Activated CD4-positive, alpha-beta T cell treated with anti-CD3 and anti-CD28 coated beads, Interleukin-10, Interleukin-2, amounts not matched to agents 100 ng/mL and 50 ng/mL, durations not matched to agents 16 hours and 8 hours (primary cell): ENCODE results near the gene SSBP3.
"Not testable (repeated sequence)": the region's sequence is repeated elsewhere in the genome, so short reads cannot be mapped to it uniquely, and the experiment has no call there.

Experiments
- DNase-seq: peaks from one replicate; pipeline ENCODE4 v3.0.0-alpha.2; 2020

SSBP3 gene

DNA sequence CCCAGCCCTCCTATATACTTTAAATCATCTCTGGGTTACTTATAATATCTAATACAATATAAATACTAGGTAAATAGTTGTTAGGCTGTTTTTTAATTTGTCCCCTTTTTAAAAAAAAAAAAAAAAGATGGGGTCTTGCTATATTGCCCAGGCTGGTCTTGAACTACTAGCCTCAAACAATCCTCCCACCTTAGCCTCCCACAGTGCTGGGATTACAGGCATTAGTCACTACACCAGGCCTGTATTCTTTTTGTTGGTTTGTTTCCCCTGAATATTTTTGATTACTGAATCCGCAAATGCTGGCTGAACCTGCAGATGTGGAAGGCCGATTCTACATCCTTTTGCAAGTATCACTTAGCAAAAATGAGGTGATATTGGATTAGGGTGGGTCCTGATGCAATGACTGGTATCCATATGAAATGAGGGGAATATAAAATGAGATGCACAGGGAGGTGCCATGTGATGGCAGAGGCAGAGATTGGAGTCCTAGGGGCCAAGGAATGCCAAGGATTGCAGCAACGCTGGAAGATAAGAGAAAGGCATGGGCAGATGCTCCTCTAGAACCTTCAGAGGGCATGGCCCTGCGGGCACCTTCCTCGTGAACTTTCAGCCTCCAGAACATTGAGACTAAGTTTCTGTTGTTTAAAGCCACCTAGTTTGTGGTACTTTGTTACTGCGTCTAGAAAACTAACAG, 58.8 kb downstream of the SSBP3 start:
- no peak for DNase-seq

DNA sequence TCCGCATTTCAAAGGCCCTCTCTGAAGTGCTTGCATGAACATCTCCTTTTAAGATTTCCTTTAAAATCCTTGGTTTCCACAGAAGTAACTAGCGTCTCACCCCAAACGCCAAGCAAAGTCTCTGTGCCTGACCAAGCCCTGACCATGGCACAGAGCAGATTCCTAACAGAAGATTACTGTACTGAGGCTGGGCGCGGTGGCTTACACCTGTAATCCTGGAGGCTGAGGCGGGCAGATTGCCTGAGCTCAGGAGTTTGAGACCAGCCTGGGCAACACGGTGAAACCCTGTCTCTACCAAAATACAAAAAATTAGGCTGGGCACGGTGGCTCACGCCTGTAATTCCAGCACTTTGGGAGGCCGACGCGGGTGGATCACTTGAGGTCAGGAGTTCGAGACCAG, 60.6 kb downstream of the SSBP3 start:
- DNase-seq = not testable (repeated sequence)

DNA sequence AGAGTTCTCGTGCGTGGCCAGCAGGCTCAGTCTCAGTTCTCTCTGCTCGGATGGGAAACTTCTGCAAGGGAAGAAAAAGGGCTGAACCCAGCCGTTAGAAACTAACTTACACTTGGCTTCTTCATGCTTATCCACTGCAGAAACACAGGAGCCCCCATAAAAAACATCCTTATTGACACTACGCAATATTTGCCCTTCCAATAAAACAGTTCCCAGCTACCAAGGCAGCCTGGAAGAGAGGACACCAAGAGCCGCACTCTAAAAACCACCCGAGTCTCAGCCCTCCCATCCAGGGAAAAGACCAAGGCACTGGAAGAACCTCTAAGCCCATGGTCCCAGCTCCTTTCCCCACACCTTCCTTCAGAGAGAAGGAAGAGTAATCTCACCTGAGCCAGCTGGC, 61.1 kb downstream of the SSBP3 start:
- no peak for DNase-seq

DNA sequence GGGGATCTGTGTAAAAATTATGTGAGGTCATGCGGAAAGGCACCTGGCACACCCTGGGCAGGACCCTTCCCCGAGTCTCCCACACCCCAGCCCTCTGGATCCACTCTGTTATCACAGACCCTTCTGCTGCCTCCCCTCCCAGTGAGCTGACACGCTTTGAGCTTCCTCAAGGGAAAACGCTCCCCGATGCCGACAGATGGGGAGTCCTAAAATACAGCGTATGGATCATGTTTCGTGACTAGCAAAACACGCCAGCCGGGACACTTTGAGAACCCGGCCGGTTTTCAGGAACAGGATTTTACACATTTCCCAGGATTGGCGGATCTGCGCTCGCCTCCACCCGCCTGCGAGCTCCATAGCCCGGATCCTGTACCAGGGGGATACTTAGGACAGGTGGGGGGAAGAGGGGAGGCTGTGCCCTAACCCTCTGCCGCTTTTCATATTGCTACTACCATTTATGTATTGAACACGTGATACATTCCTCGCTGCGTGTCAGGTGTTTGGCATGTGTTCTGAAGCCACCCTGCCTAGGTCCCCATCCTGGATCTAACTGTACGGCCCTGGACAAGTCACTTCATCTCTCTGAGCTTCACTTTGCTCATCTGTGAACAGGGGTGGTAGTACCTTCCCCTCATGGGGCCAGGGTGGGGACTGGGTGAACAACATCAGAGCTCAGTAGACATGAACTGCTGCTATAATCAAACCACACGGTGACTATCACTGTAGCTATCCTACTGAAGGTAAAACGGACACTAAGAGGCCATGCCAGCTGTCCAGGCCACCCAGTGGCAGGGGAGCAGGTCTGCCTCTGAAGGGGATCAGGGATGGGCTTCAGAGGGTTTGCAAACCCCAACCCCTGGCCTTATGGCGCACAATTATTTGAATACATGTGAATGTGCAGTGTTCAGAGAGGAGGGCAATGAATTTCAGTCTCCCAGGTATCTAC, 63.2 kb downstream of the SSBP3 start:
- no peak for DNase-seq

DNA sequence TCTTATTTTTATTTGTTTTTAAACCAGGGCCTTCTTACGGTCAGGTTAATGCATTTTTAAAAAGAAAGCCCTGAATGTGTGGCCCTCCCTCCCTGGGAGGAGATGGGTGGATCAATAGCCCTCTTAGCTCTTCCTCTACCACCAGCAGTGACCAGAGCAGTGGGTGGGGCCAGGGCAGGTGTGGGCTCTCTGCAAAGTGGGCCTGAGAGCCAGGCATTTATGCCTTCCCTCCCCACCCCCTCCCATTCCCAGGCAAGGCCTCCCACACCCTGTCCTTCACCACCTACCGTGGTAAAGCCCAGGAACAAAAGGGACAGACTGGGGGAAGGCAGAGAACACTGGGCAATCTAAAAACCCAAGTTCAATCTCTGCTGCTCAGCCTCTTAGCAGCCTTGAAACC, 63.9 kb downstream of the SSBP3 start:
- no peak for DNase-seq

DNA sequence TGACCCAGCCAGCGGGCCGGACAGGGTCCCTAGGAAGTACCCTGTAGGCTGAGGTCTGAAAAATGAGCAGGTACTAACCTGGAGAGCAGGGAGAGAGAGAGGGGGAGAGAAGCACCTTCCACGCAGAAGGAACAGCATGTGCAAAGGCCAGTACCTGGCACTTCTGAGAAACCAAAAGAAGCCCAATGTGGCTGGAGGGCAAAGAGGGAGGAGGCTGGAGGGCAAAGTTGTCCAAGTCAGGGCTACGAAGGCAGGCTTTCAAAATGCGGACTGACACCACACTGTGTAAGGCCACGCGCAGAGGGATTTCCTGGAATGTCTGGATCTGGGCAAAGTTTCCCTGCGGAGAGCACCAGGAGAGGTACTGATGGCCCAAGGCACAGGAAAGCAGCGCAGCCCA, 64.4 kb downstream of the SSBP3 start:
- DNase-seq = no peak

DNA sequence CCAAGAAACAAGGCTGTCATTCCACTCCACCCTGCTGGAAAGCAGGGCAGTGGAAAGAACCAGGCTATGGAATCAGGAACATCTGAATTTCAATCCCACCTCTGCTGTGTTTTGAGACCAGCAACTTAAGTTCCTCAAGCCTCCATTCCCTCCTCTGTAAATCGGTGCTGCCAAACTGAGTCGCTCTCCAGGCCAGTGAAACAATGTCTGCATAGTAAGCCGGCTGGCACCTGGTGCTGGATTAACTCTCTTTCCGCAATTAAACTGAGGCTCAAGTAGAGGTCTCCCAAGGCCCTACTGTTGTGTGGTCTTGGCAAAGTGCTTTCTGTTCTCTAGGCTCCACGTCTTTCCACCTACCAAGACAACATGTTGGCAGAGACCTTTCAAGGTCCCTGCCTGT, 65.3 kb downstream of the SSBP3 start:
- DNase-seq = no peak

DNA sequence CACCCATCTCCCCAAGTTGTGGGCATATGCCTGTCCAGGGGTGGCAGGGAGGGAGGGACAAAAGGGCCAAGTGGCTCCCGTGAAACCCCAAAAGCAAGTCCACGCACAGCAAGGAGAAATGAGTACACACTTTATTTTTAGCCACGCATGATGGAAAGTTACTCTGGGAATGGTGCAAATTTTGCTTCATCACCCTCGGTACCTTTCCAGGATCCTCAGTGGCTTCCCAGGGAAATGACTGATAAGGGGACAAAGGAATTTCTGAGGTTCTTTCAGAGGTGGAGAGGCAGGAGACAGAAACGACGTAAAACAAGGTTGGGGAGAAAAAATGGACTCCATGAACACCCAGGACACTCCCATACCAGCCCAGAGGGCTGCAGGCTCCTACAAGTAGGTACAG, 65.8 kb downstream of the SSBP3 start:
- no peak for DNase-seq

DNA sequence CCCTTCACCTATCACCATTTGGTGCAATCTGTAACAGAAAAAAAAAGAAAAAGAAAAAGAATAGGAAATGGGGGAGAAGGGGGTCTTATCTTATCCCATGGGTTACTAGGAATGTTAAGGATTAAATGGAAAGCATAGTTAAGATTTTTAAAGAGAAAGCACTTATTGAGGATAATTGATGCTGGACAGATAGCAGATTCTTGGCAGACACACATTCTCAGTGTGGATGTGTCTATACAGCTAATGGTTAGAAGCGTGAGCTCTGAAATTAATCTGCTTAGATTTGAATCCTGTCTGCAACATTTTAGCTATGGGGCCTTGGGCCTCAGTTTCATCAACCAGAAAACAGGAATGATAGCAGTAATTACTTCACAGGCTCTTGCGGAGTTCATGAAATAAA, 67.1 kb downstream of the SSBP3 start:
- no peak for DNase-seq

DNA sequence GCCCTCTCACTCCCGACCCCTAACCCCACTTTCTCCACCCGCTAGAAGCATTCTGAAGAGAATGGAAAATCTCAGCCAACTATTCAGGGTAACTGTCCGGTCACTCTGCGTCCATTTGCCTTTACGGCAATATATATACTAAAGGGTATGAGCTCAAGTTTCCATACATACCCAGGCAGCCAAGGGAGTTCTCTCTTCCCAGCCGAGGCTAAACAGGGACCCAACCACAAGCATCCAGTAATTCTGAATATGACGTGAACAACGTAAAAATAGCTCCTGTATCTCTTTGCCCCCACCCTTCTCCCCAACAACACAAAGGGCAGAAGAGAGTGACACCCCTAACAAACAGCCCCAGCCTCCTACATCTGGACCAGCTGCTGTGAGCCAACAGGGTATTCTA, 67.7 kb downstream of the SSBP3 start:
- no peak for DNase-seq

DNA sequence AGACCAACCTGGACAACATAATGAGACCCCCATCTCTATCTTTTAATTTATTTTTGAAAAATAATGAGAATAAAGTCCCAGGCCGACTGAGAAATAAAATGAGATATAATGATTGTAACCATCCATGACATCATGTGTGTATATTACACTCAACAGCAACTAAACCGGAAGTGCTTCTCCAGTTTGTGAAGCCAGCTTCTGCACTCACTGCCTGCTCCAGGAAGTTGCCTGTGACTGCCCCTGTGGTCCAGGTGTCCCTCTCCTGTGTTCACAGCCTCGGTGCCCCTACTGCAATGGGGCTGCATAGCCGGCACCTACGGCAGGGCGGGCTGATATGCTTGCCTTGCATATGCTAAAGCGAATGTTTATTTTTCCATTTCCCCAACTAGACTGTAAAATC, 68.3 kb downstream of the SSBP3 start:
- no peak for DNase-seq

DNA sequence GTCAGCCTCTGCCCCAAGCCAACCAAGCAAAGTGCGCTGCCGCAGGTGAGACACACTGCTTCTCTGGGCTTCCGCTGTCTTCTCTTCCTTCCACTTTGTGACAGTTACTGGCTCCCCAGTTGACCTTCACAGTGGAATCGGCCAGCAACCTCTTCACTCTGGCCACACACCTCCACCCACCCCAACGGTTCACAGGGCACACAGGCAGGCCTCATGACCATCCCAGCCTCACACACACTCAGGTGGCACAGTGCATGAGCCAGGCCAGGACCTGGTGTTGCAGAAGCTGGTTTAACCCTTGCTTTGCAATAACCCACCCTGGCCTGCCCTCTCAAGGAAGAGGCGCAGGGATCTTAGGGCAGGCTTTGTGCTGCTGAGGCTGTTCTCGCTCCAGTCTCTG, 69.2 kb downstream of the SSBP3 start:
- DNase-seq = no peak

DNA sequence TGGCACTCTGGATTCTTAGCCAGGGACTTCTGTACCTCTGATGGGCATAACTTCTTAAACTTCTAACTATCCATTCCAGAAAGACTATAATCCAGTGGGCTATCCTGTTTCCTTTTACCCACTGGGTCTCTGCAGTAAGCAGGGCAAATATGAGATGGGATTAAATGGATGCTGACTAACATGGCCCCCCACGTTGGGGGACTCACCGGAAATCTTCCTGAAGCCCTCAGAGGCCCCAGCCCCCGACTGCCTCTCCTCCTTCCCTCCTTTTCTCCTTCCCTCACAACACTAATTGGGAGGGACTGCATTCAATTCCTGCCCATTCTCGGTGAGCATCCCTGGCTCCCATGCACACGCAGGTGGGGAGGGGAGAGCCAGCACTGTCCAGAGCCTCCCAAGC, 70.1 kb downstream of the SSBP3 start:
- no peak for DNase-seq

DNA sequence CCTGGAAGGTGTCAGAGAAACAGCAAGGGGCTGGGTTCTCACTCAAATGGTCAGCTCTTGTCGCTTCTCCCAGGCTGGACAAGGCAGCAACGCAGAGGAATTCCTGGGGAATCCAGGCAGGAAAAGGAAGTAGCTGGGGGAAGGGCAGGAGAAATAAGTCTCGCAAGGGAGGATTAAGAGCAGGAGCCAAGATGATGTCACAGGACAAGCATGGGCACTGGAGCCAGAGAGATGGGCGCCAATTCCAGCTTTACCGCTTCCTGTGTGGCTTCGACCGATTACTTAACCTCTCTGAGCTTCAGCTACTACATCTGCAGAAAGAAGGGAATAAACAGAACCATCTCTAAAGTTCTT, 70.5 kb downstream of the SSBP3 start:
- DNase-seq = no peak

DNA sequence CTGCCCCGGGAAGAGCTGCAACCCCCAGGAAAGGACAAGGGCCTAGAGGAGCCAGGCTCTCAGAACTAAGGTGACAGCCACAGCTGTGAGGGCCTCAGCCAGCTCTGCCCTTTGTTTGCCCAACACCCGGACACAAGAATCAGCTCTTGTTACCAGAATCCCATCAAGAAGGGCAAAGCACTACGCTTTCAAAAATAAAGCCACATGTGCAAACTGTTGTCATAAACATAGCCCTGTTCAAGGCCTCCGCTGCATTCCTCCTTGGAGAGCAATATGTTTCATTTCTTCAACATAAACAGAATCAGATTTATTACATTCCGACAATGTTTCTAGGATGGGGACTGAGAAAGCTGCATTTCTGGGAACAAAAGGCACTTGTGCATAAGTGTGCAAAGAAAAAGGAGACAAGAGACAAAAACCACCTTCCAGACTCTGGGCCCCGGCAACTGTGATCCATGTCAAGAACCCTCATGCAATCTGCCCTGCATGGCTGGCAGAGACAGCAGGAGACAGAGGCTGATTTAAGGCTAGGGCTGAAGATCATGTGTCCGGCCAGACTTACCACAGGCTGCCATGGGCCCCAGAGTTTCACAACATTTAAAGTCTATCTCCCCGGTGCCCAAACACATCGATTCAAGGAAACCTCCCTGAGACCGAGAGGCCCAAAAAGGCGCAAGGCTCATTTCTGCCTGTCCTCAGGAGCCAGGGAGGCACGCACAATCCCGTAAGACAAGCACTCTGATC, 71.0 kb downstream of the SSBP3 start:
- no peak for DNase-seq

DNA sequence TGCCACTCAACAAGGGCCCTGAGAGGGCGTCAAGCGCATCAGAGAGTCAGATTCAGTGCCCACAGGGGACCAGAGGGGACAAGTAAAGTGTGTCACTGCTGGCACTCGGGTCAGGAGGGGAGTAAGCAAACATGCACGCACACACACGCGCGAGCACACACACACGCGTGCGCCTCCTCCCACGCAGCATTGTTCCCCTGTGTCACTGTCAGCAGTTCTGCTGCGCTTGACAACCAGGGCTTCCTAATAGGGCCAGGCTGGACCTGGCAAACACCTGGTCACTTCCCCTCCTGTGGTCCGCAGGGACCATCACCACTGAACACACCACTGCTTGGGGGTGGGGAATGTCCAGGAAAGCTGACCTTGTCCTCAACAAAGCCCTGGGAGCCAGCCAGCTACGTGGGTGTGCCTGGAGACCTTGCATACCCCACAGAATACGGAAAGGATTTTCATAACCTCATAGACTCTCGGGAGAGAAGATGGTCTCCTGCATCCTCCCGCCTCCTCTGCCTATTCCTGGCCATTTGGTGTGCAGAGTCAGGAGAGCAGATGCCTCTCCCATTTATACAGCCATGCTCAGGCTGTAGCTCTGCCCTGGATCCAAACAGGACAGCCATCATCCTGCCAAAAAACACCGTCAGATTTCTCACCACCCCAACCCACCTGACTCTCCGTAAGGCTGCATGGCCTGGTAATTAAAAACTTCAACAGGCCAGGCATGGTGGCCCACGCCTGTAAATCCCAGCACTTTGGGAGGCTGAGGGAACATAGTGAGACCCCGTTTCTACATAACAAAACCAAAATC, 73.2 kb downstream of the SSBP3 start:
- DNase-seq = no peak

DNA sequence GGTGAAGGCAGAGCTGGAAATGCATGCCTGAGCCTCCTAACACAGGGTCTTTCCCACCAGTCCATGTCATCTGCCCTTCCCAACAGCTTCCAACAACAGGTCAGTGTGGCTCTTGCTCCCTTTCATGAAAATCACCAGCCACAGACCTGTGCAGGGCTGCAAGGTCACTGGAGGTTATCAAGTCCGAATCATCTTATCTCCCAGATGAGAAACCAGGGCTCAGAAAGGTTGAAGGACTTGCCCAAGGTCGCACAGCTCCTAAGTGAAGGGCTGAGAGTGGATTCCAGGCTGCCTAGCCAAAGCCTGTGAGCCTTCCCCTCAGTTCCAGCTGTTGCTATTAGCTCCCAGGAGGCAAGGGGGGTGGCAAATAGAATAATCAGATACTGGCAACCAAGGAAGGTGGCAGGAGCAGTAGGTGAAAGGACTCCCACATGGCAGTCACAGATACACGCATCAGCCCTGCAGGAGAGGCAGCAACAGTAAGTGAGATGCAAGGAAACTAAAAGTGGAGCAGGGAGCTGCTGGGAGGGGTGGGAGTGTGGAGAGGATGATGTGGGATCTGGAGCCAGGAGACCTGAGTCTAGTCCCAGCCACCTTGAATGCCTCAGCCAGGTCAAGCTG, 74.2 kb downstream of the SSBP3 start:
- DNase-seq = no peak

DNA sequence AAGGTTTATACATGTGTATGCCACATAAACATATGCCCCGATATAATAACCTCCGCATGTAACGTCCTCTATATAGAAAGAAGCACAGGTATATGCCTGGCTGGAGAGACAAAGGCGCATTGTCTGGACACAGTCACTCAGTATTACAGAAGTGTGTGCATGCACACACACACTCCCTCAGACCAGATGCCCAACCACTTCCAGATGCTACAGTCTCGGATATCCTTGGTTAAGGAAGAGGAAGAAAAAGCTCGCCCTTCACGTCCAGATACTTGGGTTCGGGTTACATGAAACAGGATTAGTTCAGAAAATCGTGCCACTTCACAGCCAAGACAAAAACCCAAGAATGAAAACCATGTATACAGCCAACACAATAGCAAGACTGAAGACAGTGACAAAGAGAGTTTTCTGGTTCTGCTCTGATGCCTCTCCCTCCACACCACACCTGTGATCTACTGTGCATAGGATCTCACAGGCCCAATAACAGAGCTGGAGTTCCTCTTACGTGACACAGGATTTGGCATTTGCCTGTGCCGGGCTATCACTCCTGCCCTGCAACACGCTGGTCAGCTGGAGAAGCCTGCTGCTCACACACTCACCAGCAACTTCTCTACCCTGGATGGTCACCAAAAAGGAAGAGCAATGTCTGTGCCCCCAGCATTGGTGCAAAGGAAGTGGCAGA, 75.0 kb downstream of the SSBP3 start:
- no peak for DNase-seq

DNA sequence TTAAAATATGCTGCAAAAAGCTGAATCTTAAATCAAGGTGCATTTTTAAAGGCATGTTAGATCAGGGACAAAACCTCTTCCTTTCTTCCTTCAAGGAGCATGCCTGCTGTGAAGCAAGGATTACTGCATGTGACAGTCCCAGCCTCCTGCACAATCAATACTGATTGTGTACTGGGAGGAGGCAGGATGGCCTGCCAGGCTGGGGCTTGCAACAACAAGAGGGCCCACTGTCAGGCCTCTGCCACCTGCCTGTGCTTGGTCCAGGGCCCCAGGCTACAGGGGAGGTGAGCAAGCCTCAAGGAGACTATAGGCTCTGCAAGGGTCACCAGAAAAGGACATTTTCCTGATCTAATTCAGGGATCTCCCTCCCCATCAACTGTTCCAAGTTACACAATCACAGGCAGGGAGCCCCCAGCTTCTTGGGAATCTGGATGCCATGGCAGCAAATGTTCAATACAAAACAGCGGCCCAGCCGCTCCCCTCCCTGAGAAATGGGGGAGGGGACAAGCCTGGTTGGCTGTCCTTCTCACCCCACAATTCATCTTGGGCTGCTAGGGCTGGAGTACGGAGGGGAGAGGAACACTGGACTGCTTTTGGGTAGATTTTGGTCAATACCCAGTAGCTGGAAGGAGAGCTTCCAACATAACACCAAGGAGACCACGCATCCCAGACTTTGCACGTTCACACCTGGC, 76.7 kb downstream of the SSBP3 start:
- no peak for DNase-seq

DNA sequence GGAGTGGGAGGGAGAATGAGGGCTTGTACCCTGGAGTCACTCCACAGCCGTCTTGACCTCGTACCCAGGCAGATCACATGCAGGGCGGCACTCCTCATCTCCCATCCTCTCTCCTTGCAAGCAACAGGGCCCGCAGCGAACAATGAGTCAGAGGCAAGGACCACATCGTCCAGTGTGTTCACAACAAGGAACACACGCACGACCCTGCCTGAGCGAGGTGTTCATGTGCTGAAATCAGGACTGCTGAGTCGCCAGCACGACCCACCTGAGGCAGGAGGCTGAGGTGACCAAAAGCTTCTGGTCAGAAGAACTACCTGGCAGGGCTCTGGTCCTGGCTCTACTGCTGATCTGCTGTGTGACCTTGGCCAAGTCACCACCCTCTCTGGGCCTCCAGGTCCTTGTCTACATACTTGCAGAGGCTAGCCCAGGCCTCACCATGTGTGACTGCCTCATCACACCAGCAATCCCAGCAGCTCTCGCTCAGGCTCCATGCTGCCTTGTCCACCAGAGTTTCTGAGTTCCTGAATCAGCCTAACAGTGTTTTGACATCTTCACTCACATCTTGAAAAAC, 78.0 kb downstream of the SSBP3 start:
- DNase-seq = no peak
